ENCODE data around the gene YPEL5.

Gene YPEL5

DNA sequence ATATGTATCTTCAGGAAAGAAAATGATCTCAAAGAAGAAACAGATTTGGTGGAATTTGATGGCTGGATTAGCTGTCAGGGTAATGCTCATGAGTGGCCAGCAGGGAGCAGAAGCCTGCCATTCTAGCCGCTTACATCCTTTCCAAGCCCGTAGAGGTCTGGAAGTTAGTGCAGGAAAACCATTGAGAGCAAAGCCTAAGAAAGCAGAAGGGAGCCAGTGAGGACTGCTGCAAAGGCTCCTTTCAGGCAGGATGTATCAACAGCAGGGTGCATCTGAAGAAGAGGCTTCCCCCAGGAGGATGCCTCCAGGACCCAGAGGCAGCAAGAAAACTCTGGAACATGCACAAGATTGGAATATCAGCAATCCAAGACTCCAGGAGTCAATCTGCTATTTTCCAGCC lies 61.6 kb downstream of the YPEL5 start:
- peak; percentile 72 for DNase-seq

DNA sequence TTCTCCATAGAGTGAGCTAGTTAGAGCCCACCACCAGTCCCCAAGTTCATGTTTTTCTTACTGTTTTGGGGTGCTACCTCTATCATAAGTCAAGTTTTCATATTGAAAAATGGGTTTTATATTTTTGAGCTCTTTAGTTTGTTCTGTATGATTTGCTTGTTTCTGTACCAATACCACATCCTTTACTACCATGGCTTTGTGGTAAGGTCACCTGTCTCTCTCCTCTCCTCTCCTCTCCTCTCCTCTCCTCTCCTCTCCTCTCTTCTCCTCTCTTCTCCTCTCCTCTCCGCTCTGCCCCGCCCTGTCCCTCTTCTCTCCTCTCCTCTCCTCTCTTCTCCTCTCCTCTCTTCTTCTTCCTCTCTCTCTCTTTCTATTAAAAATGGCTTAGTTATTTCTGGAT lies 62.4 kb downstream of the YPEL5 start:
- DNase-seq: no peak
